GM18511 (cell line): Measurements from ENCODE around the gene FRY.

Experiments
- ATAC-seq: cut with Tn5 transposase; IDR thresholded peaks from one replicate; pipeline ENCODE4 v1.9.1; 2021; ENCODE audit warnings: mild to moderate bottlenecking, moderate library complexity; ENCODE audit not compliant: unreplicated experiment

Gene FRY

GRCh38 chr13:32208860-32209259, 177.3 kb downstream of the FRY start:
- no peak for ATAC-seq

GRCh38 chr13:32209652-32210051, 178.1 kb downstream of the FRY start:
- ATAC-seq, result no peak

- ATAC-seq, result no peak
Measured at GRCh38 chr13:32210101-32210500, 178.5 kb downstream of the FRY start.

GRCh38 chr13:32211813-32212212, 180.2 kb downstream of the FRY start:
- no peak for ATAC-seq

GRCh38 chr13:32212421-32212820, 180.8 kb downstream of the FRY start:
- no peak for ATAC-seq

GRCh38 chr13:32213626-32214025, 182.1 kb downstream of the FRY start:
- ATAC-seq, result no peak

- no peak for ATAC-seq
Measured at GRCh38 chr13:32214071-32214470, 182.5 kb downstream of the FRY start.

GRCh38 chr13:32216281-32216680, 184.7 kb downstream of the FRY start:
- no peak for ATAC-seq

GRCh38 chr13:32222046-32222676, 190.6 kb downstream of the FRY start:
- ATAC-seq, result no peak

- ATAC-seq, result no peak
Measured at GRCh38 chr13:32224916-32225315, 193.3 kb downstream of the FRY start.

- no peak for ATAC-seq
Measured at GRCh38 chr13:32225481-32225931, 193.9 kb downstream of the FRY start.

GRCh38 chr13:32228330-32229041, 196.9 kb downstream of the FRY start:
- no peak for ATAC-seq

GRCh38 chr13:32229443-32229842, 197.9 kb downstream of the FRY start:
- ATAC-seq, result no peak

GRCh38 chr13:32232263-32232662, 200.7 kb downstream of the FRY start:
- ATAC-seq, result no peak

GRCh38 chr13:32233062-32233461, 201.5 kb downstream of the FRY start:
- no peak for ATAC-seq

- ATAC-seq, result no peak
Measured at GRCh38 chr13:32234914-32235313, 203.3 kb downstream of the FRY start.

GRCh38 chr13:32237681-32238080, 206.1 kb downstream of the FRY start:
- no peak for ATAC-seq

GRCh38 chr13:32243695-32244094, 212.1 kb downstream of the FRY start:
- ATAC-seq, result no peak

GRCh38 chr13:32245555-32245954, 214.0 kb downstream of the FRY start:
- no peak for ATAC-seq

- ATAC-seq, result peak; percentile 74
Measured at GRCh38 chr13:32246468-32246867, 214.9 kb downstream of the FRY start.

- peak; percentile 45 for ATAC-seq
Measured at GRCh38 chr13:32247887-32248286, 216.3 kb downstream of the FRY start.

- ATAC-seq, result peak; percentile 86
Measured at GRCh38 chr13:32248801-32249200, 217.2 kb downstream of the FRY start.
